ENCODE data around the gene ADGRE3.

The ADGRE3 gene

DNA sequence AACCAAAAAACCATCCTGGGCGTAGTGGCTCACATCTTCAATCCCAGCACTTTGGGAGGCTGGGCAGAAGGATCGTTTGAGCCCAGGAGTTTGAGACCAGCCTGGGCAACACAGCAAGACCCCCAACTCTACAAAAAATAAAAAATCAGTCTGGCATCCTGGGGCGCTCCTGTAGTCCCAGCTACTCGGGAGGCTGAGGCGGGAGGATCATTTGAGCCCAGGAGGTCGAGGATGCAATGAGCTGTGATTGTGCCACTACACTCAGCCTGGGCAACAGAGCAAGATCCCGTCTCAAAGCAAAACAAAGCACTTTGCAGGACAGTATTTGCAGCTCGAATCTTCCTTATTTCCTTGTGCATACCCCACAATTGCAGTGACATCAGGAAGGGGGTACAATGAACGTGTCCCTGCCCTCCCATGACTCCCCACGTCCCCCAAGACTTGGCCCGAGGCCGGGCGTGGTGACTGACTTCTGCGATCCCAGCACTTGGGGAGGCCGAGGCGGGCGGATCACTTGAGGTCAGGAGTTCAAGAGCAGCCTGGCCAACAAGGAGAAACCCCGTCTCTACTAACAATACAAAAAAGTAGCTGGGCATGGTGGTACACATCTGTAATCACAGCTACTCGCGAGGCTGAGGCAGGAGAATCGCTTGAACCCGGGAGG is 103.6 kb downstream of the ADGRE3 start:
- DNase-seq (ENCODE audit: low read depth): no peak
- peak overlapping the region; percentile 98 for H3K4me3 ChIP-seq (ENCODE audit: low read length)
- no peak for TF ChIP-seq CTCF (IDR thresholded peaks at IDR 0.05; ENCODE audit: insufficient read depth, low read depth, low read length, missing control alignments)

Data from epithelial cell of esophagus (primary cell).